ENCODE data around the gene BPIFB4.

Gene BPIFB4

GRCh38 chr20:33062105-33062824, 17.2 kb upstream of the BPIFB4 start:
- DNase-seq (ENCODE audit: low read depth), result no peak

DNA sequence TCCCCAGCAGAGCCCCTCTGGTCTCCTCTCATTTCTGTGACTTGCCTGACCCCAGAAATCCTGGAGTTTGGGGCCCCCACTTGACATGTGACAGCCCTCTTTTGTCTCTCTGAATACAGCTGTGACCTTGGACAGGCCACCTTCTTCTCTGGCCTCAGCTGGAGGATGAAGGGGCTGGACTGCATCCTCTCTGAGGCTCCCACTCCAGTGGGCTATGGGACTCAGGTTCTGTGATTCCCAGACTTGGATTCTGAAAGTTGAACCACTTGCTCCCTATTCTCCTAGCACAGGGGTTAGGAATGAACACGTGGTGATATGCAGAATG, 16.7 kb upstream of the BPIFB4 start:
- no peak for DNase-seq (ENCODE audit: low read depth)

DNA sequence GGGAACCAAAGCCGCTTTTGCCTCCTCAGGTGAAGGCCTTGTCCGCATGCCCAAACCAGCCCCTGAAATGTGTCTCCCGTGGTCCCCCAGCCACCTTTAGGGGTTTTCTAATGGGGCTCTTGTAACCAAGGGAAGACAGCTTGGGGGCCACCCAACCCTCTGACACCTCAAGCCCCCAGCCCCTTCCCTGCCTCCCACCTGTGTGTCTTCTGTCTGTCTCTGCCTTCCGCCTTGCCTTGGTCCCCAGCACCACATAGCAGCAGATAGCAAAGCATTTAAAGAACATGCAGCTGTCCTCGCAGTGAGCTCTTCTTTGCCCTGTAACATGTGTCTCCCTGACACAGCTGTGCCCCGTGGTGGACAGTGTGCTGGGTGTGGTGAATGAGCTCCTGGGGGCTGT, 16.2 kb upstream of the BPIFB4 start:
- no peak for DNase-seq (ENCODE audit: low read depth)

DNA sequence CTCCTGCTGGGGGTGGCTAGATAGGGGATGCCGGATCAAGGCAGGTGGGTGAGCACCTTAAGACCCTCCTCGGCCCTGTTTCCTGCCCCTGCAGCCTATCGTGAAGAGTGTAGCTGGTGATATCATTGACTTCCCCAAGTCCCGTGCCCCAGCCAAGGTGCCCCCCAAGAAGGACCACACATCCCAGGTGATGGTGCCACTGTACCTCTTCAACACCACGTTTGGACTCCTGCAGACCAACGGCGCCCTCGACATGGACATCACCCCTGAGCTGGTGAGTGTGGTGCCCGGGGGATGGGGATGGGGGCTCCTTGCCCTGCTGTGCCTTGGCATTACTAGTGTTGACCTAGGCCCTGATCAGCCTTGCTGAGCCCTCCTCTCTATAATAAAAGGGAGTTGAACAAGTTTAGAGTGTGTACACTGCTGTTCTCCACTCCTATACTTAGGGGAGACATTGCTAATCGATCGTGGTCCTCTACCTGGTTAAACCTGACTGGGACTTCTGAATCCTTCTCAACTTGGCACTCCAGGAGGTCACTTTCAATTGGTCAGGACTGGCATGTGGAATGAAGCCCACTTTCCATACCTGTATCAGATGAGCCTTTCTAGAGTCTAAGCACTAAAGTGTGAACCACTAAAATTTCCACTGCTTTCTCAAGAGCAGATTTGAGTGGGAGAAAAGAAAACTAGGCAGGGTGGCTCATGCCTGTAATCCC, 14.7 kb upstream of the BPIFB4 start:
- DNase-seq (ENCODE audit: low read depth), result no peak

DNA sequence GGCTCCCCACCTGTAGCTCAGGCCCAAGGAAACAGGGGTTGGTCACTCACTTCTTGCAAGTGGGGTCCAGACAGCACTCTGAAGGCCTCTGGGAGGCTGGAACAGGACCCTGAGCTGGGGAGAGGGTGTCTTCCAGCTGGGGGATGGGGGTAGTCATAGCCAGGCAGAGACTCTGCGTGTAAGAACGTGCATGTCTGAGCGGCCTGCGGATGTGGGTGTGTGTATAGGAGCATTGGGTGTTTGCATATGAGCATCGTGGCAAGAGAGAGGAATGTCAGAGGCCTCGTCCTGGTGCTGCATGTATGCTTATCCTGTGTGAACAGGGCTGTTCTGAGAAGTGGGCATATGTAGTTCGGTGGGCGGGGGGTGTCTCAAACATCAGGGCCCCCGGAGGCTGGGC, 13.7 kb upstream of the BPIFB4 start:
- no peak for DNase-seq (ENCODE audit: low read depth)

DNA sequence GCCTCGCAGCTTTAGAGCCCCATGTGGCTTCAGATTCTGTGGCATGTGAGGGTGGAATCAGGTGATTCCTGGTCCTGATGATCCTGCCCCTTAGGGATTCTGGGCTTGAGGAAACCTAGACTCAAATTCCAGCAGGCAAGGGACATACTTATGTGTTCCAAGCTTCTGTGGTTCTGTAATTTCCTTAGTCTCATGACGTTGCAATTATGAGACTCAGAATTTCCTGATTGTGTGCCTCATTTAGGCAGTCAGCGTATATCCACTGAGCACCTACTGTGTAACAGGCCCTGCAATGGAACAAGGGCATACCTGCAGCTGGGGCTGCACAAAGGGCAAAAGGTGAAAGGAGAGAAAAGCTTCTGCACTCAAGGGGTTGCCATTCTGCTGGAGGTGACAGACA, 11.6 kb upstream of the BPIFB4 start:
- DNase-seq (ENCODE audit: low read depth), result no peak

GRCh38 chr20:33068251-33068939, 11.0 kb upstream of the BPIFB4 start:
- DNase-seq (ENCODE audit: low read depth), result no peak

DNA sequence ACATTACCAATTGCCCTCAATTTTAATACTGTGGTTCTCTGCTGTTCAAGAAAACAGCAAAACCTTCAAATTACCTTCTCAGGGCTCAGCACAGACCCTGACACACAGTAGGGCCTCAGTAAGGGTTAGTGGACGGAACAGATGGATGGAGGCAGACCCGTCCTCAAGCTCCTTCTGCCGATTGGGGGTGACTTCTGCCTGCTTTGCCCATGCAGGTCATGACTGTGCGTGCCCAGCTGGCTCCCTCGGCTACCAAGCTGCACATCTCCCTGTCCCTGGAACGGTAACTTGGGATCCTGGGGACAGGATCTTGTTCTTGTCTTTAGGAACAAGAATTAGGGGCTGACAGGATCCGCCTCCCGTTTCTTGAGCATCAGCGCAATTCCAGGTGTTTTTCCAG, 9.8 kb upstream of the BPIFB4 start:
- no peak for DNase-seq (ENCODE audit: low read depth)

DNA sequence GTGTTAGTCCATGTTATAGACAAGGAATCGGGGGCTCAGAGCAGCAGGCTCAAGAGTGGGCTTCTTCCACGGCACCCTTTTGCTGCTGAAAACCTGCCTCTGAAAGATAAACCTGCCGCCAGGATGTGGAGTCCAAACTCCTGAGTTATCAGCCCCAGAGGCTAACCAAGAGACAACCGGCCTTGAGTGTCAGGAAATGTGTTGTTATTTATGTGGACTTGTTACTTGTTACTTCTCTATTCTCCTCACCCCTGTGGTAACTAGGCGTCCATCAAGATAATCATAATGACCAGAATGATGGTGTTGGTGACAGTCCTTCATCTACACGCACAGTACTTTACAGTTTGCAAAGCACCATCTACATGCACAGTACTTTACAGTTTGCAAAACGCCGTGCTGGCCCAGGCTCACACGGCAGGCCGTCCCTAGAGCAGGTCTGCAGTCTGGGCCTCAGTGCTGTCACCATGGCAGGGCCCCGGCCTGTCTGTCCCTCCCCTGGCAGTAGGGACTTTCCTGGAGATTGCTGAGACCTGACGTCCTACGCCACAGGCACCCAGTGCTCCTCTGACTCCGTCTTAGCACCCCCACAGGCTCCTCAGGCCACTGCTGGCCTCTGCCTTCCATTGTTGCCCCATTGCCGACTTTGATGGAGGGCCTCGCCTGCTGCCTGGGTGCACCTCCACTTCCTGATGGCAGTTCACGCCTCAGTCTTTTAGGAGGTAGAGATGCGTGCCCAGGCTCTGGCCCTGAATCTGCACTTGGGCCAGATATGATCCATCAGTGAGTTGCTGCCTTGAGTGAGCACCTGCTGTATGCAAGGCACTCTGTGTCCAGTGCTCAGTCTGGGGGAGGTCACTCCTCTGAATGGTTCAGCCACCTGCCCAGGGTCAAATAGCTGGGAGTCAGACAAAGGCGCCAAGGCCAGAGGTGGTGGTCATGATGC, 9.1 kb upstream of the BPIFB4 start:
- no peak for DNase-seq (ENCODE audit: low read depth)

DNA sequence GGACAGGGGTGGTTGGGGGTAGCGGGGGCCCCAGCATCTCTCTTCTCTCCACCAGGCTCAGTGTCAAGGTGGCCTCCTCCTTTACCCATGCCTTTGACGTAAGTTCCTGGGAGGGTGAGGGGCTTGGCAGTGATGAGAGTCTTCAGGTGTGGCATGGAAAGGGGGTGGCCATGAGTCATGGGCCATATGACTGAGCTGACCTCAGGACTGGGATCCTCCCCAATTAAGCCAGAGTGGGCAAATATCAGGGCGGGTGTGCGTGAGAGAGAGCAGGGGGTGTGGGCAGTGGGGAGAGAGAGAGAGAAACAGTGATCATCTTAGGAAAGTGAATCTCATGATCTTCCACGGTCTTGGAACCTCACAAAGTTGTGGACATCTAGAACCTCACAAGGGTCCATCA, 8.2 kb upstream of the BPIFB4 start:
- DNase-seq (ENCODE audit: low read depth), result no peak

GRCh38 chr20:33072362-33072761, 7.1 kb upstream of the BPIFB4 start:
- DNase-seq (ENCODE audit: low read depth), result no peak

DNA sequence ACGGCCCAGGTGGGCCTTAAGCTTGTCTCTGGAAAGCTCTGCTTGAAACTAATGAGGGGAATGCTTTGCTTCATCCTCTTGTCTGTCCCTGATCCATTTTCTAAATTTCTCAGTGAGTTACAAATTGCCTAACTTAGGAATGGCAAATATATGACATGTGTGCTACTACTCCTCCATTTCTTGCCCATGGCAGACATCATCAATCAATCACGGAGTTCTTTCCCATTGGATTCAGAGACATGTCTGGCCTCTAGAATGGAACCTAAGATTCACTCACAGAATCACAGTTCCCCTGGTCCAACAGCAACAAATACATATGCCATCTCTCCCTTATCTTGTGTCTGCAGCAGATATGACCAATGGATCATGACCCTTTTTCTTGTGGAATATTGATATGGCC, 6.6 kb upstream of the BPIFB4 start:
- no peak for DNase-seq (ENCODE audit: low read depth)

- no peak for DNase-seq (ENCODE audit: low read depth)
These were observed 4.8 kb upstream of the BPIFB4 start for GRCh38 chr20:33074675-33075074.

- no peak for DNase-seq (ENCODE audit: low read depth)
These were observed 4.2 kb upstream of the BPIFB4 start for GRCh38 chr20:33075281-33075680.

DNA sequence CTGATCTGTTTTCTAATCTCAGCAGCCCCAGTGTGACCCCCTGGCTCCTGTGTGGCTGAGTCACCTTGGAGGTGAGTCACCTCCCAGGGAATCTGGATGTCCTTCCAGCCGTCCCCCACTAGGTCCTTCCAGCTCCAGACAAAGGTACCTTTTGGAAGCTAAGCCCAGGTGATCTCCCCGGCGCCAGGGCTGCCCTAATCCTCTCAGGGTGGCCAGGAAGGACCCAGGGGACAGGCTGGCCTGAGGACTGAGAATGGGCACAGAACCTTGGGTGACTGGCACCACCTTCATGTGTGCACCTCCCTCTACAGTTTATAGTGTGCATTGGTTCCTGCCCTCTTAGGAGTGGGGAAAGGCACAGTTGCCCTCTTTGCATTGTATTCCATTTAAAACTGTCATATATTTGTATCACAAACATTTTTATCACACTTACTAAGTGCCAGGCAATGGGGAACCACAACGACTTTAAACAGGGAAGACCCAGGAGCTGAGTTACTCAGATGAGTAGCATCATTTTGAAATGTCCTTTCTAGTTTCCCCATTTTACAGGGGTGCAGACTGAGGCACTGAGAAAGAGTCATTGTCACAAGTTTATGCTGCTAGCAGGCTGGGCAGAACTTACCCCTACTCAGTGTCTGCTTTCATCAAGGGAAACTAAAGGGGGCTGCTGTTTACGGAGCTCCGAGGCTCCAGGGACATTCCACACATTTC, 2.6 kb upstream of the BPIFB4 start:
- DNase-seq (ENCODE audit: low read depth), result no peak

GRCh38 chr20:33081411-33082154, 2.1 kb downstream of the BPIFB4 start:
- no peak for DNase-seq (ENCODE audit: low read depth)

- no peak for DNase-seq (ENCODE audit: low read depth)
These were observed 3.1 kb downstream of the BPIFB4 start for GRCh38 chr20:33082546-33082945.

DNA sequence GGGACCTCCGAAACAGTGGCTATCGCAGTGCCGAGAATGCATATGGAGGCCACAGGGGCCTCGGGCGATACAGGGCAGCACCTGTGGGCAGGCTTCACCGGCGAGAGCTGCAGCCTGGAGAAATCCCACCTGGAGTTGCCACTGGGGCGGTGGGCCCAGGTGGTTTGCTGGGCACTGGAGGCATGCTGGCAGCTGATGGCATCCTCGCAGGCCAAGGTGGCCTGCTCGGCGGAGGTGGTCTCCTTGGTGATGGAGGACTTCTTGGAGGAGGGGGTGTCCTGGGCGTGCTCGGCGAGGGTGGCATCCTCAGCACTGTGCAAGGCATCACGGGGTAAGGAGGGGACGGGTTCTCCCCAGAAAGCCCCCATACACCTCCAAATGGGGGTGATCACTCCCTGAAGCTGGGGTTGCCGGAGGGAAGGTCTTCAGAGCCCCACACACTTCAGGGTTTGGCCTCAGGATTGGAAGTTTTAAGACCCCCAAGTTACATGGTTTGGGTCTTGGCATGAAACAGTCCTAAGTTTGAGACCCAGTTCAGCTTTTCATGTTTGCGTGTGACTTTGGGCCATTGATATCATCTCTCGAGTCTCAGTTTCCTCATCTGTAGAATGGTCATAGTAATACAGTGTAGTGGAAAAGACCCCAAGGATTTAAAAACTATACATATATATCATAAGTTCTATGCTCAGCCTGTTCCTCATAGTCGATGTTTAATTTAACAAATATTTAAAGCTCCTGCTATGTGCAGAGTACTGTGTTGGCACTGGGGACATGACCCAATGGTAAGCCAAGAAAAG, 4.3 kb downstream of the BPIFB4 start:
- no peak for DNase-seq (ENCODE audit: low read depth)

- DNase-seq (ENCODE audit: low read depth), result no peak
These were observed 5.3 kb downstream of the BPIFB4 start for GRCh38 chr20:33084722-33085121.
